Fibroblast of skin of scalp (primary cell): ENCODE measurements around the gene SLC25A27.
A peak's percentile ranks its signal among the peaks of the same experiment; 100 is the strongest.

ENCODE experiments used
- DNase-seq: peaks from one replicate; pipeline ENCODE4 v3.0.0-alpha.2; 2013

SLC25A27 gene

DNA sequence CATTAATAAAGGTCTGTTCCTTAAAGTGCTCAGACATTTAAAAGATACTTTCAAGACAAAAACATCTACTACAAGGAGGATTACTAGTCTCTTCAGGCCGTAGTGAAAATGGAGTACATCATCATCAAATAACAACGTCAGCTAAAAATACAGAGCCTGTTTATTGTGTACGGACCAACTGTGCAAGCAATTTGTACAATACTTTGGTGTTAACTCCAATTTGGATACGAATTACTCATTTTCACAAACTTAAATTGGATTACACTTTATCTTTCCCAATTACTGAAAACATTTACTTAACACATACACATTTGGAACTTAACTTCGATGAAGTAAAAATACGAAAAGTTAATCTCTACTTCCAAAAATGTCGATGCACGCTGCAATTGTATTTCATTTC lies 959 bp upstream of the SLC25A27 start:
- no peak for DNase-seq

- DNase-seq = no peak
Observed at GRCh38 chr6:46652232-46652602, 558 bp upstream of the SLC25A27 start.

DNA sequence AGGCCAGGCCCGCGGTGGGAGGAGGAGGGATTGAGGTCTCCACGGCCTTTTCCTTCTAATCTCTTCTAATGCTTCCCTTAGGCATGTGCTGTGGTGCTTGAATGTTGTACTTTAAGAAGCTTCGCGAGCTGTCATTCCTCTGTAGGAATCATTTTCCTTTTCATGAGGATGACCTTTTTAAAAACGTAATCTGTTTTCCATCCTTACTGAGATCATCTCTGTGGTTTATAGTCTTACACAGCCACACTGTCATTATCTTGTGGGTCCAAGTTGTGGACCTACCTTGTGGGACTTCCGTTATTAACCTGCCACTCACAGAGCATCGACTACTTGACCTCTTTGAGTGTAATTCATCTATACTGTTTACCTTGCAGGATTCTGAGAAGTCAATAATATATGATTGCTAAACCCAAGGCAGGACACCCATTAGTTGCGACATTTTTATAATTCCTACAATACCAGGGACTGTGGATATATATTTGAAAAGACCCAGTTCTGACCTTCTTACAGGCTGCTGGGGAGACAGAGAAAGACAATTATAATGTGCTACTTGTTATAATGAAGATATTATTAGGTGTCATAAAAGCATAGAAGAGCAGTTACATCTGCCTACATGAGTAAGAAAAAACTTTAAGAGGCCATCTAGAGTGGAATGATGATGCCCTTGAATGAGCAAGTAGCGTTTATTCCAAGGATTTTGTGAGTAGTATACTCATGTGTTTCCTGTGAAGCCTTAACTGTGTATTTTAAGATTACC lies 842 bp downstream of the SLC25A27 start:
- no peak for DNase-seq

DNA sequence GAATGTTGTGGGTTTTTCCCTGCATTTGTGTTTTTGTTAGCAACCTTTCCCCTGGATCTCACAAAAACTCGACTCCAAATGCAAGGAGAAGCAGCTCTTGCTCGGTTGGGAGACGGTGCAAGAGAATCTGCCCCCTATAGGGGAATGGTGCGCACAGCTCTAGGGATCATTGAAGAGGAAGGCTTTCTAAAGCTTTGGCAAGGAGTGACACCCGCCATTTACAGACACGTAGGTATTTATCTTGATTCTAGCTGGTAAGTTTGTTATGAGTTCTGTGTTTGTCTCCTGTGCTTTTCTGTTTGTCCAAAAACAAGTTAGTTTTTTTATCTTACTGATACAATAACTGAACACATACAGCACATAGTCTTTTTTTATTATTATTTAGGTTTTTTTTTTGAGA lies 3.0 kb downstream of the SLC25A27 start:
- DNase-seq = peak; percentile 4

DNA sequence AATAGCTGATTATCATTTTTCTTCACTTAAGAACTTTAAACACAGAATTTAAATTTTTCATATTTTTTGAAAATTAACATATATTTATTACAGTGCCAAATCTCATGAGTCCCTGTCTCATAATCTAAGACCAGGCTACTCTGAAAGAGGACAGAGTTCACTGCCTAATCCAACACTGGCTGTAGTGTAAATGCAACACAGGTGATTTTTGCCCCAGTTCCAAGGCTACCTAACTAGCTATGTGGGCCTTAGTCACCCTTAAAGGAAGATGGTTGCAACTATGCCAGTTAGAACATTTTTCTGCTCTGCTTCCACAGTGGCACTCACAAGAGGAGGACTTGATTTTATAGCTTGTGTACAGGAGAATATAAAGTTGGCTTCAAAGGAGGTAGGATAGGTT lies 4.9 kb downstream of the SLC25A27 start:
- DNase-seq = no peak

GRCh38 chr6:46661483-46661882 lies 8.7 kb downstream of the SLC25A27 start:
- DNase-seq = no peak

- DNase-seq = no peak
Observed at GRCh38 chr6:46667377-46667776, 14.6 kb downstream of the SLC25A27 start.

DNA sequence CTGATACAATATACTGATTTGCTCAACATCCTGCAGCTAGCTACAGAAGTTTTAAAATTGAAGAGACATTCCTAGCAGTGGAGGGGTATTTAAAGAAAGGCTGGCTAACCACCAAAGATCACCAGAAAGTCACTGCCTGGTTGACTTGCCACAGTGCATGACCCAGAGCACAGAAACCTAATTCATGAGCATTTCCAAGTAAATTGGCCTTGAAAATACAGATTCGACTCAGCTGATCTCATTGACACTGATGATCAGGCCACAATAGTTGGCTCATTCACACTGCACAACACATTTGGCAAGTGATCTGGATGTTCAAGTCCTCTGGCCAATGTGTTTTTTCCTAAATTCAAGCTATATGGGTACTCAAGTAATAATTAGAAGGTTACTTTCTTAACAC lies 21.6 kb downstream of the SLC25A27 start:
- no peak for DNase-seq

GRCh38 chr6:46676604-46677313 lies 24.0 kb downstream of the SLC25A27 start:
- no peak for DNase-seq

DNA sequence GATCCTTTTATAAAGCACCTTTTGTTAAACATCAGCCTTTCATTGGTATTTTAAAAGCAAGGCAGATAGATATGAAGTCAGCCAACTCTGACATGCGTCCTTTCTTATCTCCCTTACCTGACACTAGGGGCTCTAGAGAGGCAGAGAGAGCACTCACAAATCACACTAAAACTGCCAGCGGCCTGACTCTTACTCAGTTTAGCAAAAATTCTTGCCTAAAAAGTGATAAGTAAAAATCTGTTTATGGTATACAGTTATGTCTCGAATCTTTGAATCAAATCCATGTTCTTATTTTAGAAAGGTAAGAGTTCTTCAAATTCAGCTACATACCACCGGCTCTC lies 24.5 kb downstream of the SLC25A27 start:
- no peak for DNase-seq

GRCh38 chr6:46684771-46685170 lies 32.0 kb downstream of the SLC25A27 start:
- peak; percentile 33 for DNase-seq

DNA sequence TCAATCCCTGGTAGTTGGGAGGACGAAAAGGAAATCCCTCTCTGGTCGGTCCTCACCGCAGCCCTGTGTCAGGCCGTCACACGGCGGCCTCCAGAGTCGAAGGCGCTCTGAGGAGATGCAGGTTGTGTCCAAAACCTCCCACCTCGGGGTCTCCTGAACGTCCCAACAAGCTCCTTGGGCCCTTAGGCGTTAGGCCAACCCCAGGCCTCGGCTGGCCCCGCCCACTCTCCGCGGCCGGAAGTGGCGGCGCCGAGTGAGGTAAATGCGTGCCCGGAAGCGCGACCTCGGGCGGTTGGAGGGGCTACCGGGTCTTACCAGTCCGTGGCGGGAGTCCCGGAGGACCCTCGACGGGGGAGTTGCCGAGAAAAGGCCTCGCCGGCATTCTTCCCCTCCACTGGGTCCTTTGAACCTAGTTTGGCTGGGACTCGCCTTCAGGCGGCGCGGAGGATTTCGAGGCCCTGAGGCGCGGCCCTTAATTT lies 34.9 kb downstream of the SLC25A27 start, which contains the start of gene TDRD6:
TSS of gene TDRD6 (plus strand) at position 267 of the 479 bp plus-strand sequence. CDS start 244 bp downstream, outside the sequence.
- no peak for DNase-seq

DNA sequence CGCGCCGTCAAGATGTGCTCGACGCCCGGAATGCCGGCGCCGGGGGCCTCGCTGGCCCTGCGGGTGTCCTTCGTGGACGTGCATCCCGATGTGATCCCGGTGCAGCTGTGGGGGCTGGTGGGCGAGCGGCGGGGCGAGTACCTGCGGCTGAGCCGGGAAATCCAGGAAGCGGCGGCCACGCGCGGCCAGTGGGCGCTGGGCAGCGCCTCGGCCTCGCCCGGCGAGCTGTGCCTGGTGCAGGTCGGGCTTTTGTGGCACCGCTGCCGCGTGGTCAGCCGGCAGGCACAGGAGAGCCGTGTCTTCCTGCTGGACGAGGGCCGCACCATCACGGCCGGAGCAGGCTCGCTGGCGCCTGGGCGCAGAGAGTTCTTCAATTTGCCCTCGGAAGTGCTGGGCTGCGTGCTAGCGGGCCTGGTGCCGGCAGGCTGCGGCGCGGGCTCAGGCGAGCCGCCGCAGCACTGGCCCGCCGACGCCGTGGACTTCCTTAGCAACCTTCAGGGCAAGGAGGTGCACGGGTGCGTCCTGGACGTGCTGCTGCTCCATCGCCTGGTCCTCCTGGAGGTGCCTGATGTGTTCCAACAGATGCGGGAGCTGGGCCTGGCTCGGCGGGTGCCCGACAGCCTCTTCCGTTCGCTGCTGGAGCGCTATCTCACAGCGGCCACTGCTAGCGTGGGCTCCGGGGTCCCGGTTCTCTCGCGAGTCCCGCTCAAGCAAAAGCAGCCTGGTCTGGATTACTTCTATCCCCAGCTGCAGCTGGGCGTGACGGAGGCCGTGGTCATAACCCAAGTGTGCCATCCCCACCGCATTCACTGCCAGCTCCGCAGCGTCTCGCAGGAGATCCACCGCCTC lies 35.6 kb downstream of the SLC25A27 start:
- DNase-seq = no peak

- DNase-seq = no peak
Observed at GRCh38 chr6:46688966-46689335, 36.2 kb downstream of the SLC25A27 start.

DNA sequence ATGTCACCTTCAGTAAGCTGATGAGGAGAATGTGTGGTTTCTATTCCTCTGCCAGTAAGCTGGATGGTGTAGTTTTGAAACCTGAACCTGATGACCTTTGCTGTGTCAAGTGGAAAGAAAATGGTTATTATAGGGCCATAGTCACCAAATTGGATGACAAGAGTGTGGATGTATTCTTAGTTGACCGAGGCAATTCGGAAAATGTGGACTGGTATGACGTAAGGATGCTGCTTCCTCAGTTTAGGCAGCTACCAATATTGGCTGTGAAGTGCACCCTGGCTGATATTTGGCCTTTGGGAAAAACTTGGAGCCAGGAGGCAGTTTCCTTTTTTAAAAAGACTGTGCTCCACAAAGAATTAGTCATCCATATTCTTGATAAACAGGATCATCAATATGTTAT lies 36.9 kb downstream of the SLC25A27 start:
- DNase-seq = no peak

GRCh38 chr6:46690141-46690755 lies 37.5 kb downstream of the SLC25A27 start:
- DNase-seq = no peak

- no peak for DNase-seq
Observed at GRCh38 chr6:46690911-46691451, 38.2 kb downstream of the SLC25A27 start.

GRCh38 chr6:46699970-46700369 lies 47.2 kb downstream of the SLC25A27 start:
- no peak for DNase-seq

- no peak for DNase-seq
Observed at GRCh38 chr6:46704562-46704961, 51.8 kb downstream of the SLC25A27 start.

DNA sequence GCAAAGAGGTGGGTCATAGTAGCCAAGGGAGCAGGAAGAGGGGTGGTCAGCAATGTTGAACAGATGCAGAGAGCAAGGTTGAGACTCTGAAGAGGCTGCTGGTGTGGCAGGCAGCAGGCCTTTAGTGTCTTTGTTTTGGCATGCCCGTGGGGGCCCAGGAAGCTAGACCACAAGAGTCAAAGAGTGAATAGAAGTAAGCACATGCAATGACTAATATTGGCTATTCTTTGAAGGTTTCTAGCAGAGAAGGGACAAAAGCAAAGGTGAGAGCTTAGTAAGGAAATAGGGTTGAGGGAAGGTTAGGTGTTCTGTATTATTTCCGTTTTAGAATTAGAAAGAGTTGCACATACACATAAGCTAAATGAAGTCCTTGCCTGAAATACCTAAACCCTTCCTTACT lies 53.7 kb downstream of the SLC25A27 start:
- no peak for DNase-seq

GRCh38 chr6:46711491-46711890 lies 58.7 kb downstream of the SLC25A27 start:
- DNase-seq = no peak

GRCh38 chr6:46715141-46715540 lies 62.4 kb downstream of the SLC25A27 start:
- no peak for DNase-seq

DNA sequence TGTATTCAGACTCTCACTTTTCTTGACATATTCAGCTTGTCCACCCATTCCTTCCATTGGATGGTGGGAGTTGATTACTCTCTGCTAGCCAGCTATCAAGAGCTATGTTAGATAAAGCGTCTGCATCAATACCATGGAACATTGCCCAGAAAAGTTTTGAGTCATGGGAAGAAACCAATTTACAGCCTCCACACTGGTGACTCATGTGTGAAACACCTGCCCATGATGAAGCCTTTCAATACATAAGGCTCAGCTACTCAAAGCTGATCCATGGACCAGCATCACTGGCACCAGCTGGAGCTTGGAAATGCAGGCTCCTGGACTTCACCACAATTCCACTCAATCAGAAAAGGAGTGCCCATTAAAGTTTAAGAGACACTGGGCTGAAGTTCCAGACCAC lies 66.3 kb downstream of the SLC25A27 start:
- DNase-seq = no peak
